WI38 (cell line): ENCODE results near the gene RSU1.

ENCODE experiments used
- H3K4me3 ChIP-seq: 2 replicates; pipeline ENCODE4 v1.5.1; 2011; ENCODE audit warnings: low read depth, mild to moderate bottlenecking, control low read depth, low read length
- TF ChIP-seq, protein P1 (sequence below): IDR thresholded peaks from 2 replicates; pipeline ENCODE4 v1.5.1; 2012; ENCODE audit warnings: low read depth, mild to moderate bottlenecking, control low read depth, low read length

RSU1 gene

DNA sequence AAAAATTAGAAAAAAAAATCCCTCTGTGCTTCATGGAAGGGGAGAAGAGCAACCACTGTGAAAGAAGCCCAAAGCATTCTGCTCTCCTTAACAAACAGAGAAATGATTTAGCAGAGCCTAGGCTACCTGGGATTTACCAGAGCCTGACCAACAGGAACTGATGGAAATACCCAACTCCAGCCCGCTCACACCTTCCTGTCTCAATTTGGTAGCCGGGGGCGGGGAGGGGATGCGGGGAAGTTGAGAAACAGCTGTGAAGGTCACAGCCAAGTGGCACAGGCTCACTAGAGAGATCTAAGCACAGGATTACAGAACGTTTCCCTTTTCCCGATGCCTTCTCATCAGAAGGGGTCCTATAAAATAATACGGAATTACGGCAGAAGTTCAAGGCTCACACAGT is 17.6 kb downstream of the RSU1 start:
- TF ChIP-seq, protein P1, sequence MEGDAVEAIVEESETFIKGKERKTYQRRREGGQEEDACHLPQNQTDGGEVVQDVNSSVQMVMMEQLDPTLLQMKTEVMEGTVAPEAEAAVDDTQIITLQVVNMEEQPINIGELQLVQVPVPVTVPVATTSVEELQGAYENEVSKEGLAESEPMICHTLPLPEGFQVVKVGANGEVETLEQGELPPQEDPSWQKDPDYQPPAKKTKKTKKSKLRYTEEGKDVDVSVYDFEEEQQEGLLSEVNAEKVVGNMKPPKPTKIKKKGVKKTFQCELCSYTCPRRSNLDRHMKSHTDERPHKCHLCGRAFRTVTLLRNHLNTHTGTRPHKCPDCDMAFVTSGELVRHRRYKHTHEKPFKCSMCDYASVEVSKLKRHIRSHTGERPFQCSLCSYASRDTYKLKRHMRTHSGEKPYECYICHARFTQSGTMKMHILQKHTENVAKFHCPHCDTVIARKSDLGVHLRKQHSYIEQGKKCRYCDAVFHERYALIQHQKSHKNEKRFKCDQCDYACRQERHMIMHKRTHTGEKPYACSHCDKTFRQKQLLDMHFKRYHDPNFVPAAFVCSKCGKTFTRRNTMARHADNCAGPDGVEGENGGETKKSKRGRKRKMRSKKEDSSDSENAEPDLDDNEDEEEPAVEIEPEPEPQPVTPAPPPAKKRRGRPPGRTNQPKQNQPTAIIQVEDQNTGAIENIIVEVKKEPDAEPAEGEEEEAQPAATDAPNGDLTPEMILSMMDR, result no peak
- no peak overlapping the region for H3K4me3 ChIP-seq

DNA sequence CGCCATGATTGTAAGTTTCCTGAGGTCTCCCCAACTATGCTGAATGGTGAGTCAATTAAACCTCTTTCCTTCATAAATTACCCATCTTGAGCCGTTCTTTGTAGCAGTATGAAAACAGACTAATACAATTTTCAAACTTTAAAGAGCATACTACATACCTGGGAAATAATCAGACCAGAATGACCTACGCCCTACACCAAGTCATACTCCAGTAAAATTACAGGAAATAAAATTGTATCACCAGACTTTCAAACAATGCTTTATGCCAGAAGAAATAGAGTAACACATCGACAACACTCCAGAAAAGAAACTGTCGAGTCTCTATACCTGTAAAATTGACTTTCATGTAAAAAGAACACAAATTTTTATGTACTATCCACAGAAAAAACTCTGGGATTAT is 18.7 kb downstream of the RSU1 start:
- TF ChIP-seq, protein P1, result no peak
- H3K4me3 ChIP-seq, result no peak overlapping the region

DNA sequence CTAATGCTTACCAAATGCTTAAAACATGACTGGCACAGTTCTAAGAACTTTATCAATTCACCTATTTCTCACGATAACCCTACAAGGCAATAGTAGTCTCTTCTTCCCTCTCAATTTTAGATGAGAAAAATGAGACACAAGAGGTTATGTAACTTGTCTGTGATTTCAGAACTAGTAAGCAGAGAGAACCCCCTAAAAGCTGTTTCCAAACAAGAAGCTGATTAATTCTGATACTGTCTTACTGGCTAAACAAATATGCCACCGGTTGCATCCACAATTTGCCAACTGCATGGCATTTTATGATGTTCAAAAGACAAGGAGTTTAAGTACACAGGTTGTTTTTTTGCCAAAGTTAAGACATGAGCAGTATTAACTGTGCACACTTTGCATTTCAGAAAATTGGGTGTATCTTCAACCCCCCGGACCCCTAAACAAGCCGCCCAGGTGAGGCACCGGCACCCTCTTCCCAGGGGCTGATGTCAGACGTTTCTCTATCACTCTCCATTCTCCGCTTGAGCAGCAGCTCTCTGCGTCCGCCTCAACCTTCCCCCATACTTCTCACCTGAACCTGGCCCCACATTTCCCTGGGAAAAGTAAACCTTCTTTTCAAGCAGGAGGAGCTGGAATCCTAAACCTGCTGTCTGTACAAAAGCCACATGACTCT is 21.7 kb downstream of the RSU1 start:
- no peak overlapping the region for H3K4me3 ChIP-seq
- TF ChIP-seq, protein P1, result no peak

DNA sequence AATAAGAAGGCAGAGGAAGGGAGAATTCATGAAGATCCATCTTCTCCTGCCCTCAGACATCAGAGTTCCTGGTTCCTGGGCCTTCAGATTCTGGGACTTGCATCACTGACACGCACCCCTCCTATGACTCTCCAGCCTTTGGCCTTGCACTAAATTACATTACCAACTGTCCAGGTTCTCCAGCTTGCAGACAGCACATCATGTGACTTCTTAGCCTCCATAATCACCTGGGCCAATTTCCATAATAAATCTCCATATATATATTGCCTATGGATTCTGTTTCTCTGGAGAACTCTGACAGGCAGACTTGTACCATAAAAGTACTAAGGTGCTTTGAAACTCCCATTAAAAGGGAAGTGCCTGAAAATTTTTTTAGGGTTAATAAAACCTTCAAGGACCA is 23.2 kb downstream of the RSU1 start:
- TF ChIP-seq, protein P1, result no peak
- H3K4me3 ChIP-seq, result no peak overlapping the region

DNA sequence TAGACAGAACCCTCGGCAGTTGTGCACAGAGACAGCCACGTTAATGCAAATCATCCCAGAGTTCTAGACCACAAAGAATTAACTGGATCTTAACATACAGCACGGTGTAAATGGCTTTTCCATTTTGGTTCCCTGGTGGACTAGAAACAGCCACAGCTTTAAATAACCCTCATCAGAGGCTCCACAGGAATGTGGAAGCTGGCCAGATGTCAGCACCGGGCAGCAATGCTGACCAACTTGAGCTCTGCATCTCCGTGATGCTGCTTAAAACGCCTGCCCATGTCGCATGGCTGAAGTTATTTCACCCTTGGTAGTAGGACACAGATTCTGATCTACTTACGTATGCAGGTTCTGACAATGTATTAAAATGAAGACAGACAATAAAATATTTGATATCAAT is 24.5 kb downstream of the RSU1 start:
- TF ChIP-seq, protein P1, result no peak
- no peak overlapping the region for H3K4me3 ChIP-seq

DNA sequence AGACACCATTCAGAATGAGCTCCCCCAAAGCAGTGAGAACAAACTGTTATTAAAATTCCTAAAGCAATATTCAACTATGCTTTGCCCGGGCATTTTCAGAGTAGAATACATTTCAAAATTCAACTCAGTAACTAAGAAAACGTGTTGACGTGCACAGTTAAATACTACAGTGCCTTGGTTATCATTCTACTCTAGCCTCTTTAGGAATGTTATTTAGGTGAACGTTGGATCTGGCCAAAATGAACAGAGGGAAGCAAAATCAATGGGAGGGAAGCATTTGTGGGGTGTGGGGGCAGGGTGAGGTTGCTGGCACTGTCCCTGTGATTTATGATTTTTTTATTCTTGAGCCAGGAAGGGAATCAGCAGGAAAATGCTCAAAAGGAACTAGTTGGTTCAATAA is 27.5 kb downstream of the RSU1 start:
- H3K4me3 ChIP-seq, result no peak overlapping the region
- TF ChIP-seq, protein P1, result no peak

DNA sequence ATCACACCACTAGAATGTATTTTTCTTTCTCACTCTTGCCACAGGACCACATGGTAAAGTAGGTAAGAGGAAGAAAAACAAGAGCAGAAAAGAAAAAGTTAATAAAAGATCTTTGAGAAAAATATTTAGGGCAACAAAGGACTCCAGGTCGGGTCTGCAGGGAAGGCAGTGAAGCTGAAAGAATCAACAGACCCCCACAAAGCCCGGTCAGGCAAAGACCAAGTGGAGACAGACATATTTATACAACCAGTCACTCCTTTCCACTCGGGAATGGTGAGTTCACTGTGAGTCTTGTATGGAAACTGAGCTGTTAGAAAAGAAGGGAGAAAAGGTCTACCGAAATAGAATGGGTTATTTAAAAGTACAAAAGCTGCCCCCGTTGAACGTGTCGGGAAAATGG is 28.0 kb downstream of the RSU1 start:
- no peak overlapping the region for H3K4me3 ChIP-seq
- TF ChIP-seq, protein P1, result no peak
